Fibroblast of lung (primary cell): ENCODE results near the gene MYORG.

Experiments used
- CTCF ChIP-seq, 2 donors: IDR thresholded peaks in 1 of 2; conservative IDR thresholded peaks in 1 of 2; 1 replicate in 1 of 2; 2 replicates in 1 of 2; pipeline ENCODE4 v1.5.1; 2011 to 2012; ENCODE audit warnings: low read length in 2 of 2, control low read depth in 1 of 2, inconsistent platforms in 1 of 2, low read depth in 1 of 2, mild to moderate bottlenecking in 1 of 2
- EZH2 ChIP-seq: IDR thresholded peaks from 2 replicates; pipeline ENCODE4 v1.5.1; 2012; ENCODE audit warnings: low read length, control low read depth, mild to moderate bottlenecking; ENCODE audit errors: missing control alignments

- TF ChIP-seq CTCF (conservative IDR thresholded peaks at IDR 0.05 in 1 of 2, IDR thresholded peaks at IDR 0.05 in 1 of 2; ENCODE audit: low read depth in 1 of 2, low read length in 2 of 2) (no peak), EZH2 (no peak)
Measured at GRCh38 chr9:34419716-34420504, 43.2 kb upstream of the MYORG start.
